Loucy (cell line): ENCODE results near the gene PODXL2.

Source experiments
- H2AFZ ChIP-seq: fragments of 200-600 bp; sonication (generic); 2 replicates; pipeline ENCODE4 v1.6.0; 2016; ENCODE audit warnings: antibody characterized with exemption, mild to moderate bottlenecking, low read length, moderate library complexity
- H3F3A ChIP-seq: fragments of 200-600 bp; 2 replicates; pipeline ENCODE4 v1.6.0; 2016; ENCODE audit warnings: antibody characterized with exemption, low read depth, mild to moderate bottlenecking
- H3K27me3 ChIP-seq: fragments of 200-600 bp; sonication (generic); 2 replicates; pipeline ENCODE4 v1.6.1; 2014; ENCODE audit warnings: low read length, mild to moderate bottlenecking; ENCODE audit not compliant: insufficient read depth, poor library complexity, severe bottlenecking
- H3K36me3 ChIP-seq: fragments of 200-600 bp; sonication (generic); 2 replicates; pipeline ENCODE4 v1.6.1; 2016; ENCODE audit warnings: low read length; ENCODE audit not compliant: insufficient read depth
- H3K4me1 ChIP-seq: fragments of 200-600 bp; sonication (generic); 2 replicates; pipeline ENCODE4 v1.5.1; 2014; ENCODE audit warnings: low read length, mild to moderate bottlenecking; ENCODE audit not compliant: insufficient read depth, poor library complexity, severe bottlenecking
- H3K4me2 ChIP-seq: fragments of 200-600 bp; sonication (generic); 2 replicates; pipeline ENCODE4 v1.6.0; 2014; ENCODE audit warnings: antibody characterized with exemption, low read length, low read depth, mild to moderate bottlenecking; ENCODE audit not compliant: poor library complexity, severe bottlenecking
- H3K4me3 ChIP-seq: fragments of 200-600 bp; sonication (generic); 2 replicates; pipeline ENCODE4 v1.5.1; 2014; ENCODE audit warnings: low read length, mild to moderate bottlenecking, mixed read lengths; ENCODE audit not compliant: poor library complexity, severe bottlenecking
- H3K79me2 ChIP-seq: fragments of 200-600 bp; sonication (generic); 2 replicates; pipeline ENCODE4 v1.6.1; 2014; ENCODE audit warnings: low read length; ENCODE audit not compliant: insufficient read depth
- H3K9ac ChIP-seq: fragments of 200-600 bp; sonication (generic); 2 replicates; pipeline ENCODE4 v1.6.0; 2014; ENCODE audit warnings: mild to moderate bottlenecking, low read depth, low read length, moderate library complexity; ENCODE audit not compliant: poor library complexity, severe bottlenecking
- H3K9me2 ChIP-seq: fragments of 200-600 bp; sonication (generic); replicated peaks from 2 replicates; pipeline ENCODE4 v1.6.1; 2016; ENCODE audit warnings: low read depth, low read length, mixed read lengths
- H3K9me3 ChIP-seq: fragments of 200-600 bp; sonication (generic); 2 replicates; pipeline ENCODE4 v1.6.1; 2014; ENCODE audit warnings: mild to moderate bottlenecking, antibody characterized with exemption, low read length, low read depth; ENCODE audit not compliant: insufficient read depth
- H4K20me1 ChIP-seq: fragments of 200-600 bp; sonication (generic); 2 replicates; pipeline ENCODE4 v1.6.0; 2014; ENCODE audit warnings: antibody characterized with exemption, low read length, mild to moderate bottlenecking; ENCODE audit not compliant: insufficient read depth, poor library complexity, severe bottlenecking
- CTCF ChIP-seq: fragments of 200-600 bp; sonication (generic); conservative IDR thresholded peaks from 2 replicates; pipeline ENCODE4 v1.5.1; 2014; ENCODE audit warnings: mild to moderate bottlenecking, antibody characterized with exemption, low read length
- EZH2phosphoT487 ChIP-seq: fragments of 200-600 bp; IDR thresholded peaks from 2 replicates; pipeline ENCODE4 v1.6.1; 2018; ENCODE audit warnings: antibody characterized with exemption, mild to moderate bottlenecking, moderate library complexity, borderline replicate concordance

The PODXL2 gene

GRCh38 chr3:127712461-127712860, 83.5 kb downstream of the PODXL2 start:
- no peaks in the 10 kb centered on the region for H3K9me2 ChIP-seq
- no peaks in the 10 kb centered on the region for H3K4me1 ChIP-seq
- no peaks in the 10 kb centered on the region for H3K79me2 ChIP-seq
- no peaks in the 10 kb centered on the region for H4K20me1 ChIP-seq
- H3K27me3 ChIP-seq, result no peaks in the 10 kb centered on the region
- H3K9ac ChIP-seq, result no peak overlapping the region
- peaks cover 75% of the 10 kb centered on the region; the same call in 1 of the 2 replicates for H3K36me3 ChIP-seq
- no peak overlapping the region for H3K4me2 ChIP-seq
- H3F3A ChIP-seq, result no peaks in the 10 kb centered on the region
- H3K9me3 ChIP-seq, result no peaks in the 10 kb centered on the region
- H3K4me3 ChIP-seq, result no peak overlapping the region
- H2AFZ ChIP-seq, result no peak overlapping the region
- TF ChIP-seq CTCF, result no peak

- Histone ChIP-seq H4K20me1 (no peaks in the 10 kb centered on the region), H3K27me3 (no peaks in the 10 kb centered on the region), H3K36me3 (peaks cover 73% of the 10 kb centered on the region; the same call in 1 of the 2 replicates), H3K4me2 (no peak overlapping the region), H3K9me3 (no peaks in the 10 kb centered on the region), H3K9ac (no peak overlapping the region), H3K4me3 (no peak overlapping the region), H3K4me1 (no peaks in the 10 kb centered on the region), H2AFZ (no peak overlapping the region), H3K9me2 (no peaks in the 10 kb centered on the region), H3F3A (no peaks in the 10 kb centered on the region), H3K79me2 (no peaks in the 10 kb centered on the region)
- TF ChIP-seq EZH2phosphoT487 (no peak), CTCF (no peak)
Measured at GRCh38 chr3:127712881-127713771, 84.1 kb downstream of the PODXL2 start.

GRCh38 chr3:127714125-127714571, 85.2 kb downstream of the PODXL2 start:
- H3K79me2 ChIP-seq, result no peaks in the 10 kb centered on the region
- no peak overlapping the region for H3K4me3 ChIP-seq
- H3K4me2 ChIP-seq, result no peak overlapping the region
- TF ChIP-seq EZH2phosphoT487 (no peak), CTCF (no peak)
- H3F3A ChIP-seq, result no peaks in the 10 kb centered on the region
- H3K9ac ChIP-seq, result no peak overlapping the region
- no peaks in the 10 kb centered on the region for H4K20me1 ChIP-seq
- H3K9me3 ChIP-seq, result no peaks in the 10 kb centered on the region
- no peaks in the 10 kb centered on the region for H3K27me3 ChIP-seq
- peaks cover 72% of the 10 kb centered on the region; the same call in 1 of the 2 replicates for H3K36me3 ChIP-seq
- H3K4me1 ChIP-seq, result no peaks in the 10 kb centered on the region
- no peak overlapping the region for H2AFZ ChIP-seq
- H3K9me2 ChIP-seq, result no peaks in the 10 kb centered on the region
